HepG2 (cell line): ENCODE results near the gene LAMB2. TPM values are rescaled to one million over a fixed set of nuclear protein-coding genes. Genes with fewer than 3 reads are reported as not detected.

Experiments used
- ATF3 ChIP-seq: sonication (generic); formaldehyde crosslinking; IDR thresholded peaks from 2 replicates; pipeline ENCODE4 v1.4.0; 2020; ENCODE audit warnings: missing genetic modification reagents
- ELF3 ChIP-seq: IDR thresholded peaks from 2 replicates; pipeline ENCODE4 v1.6.1; 2016; ENCODE audit warnings: missing genetic modification reagents, missing compliant biosample characterization
- FOSL2 ChIP-seq: sonication (generic); formaldehyde crosslinking; IDR thresholded peaks from 2 replicates; pipeline ENCODE4 v1.4.0; 2020; ENCODE audit warnings: missing genetic modification reagents
- FOXK1 ChIP-seq: sonication (generic); formaldehyde crosslinking; IDR thresholded peaks from 2 replicates; pipeline ENCODE4 v1.4.0; 2020; ENCODE audit warnings: low read depth, missing genetic modification reagents, borderline replicate concordance
- HDAC6 ChIP-seq: fragments of 200-600 bp; sonication (generic); IDR thresholded peaks from 2 replicates; pipeline ENCODE4 v1.7.0; 2017; ENCODE audit warnings: mild to moderate bottlenecking, antibody characterized with exemption, low read length, low read depth
- KDM5B ChIP-seq: sonication (generic); formaldehyde crosslinking; IDR thresholded peaks from 2 replicates; pipeline ENCODE4 v1.4.0; 2020; ENCODE audit warnings: missing genetic modification reagents, mild to moderate bottlenecking, borderline replicate concordance
- MATR3 ChIP-seq: sonication (generic); formaldehyde crosslinking; IDR thresholded peaks from 2 replicates; pipeline ENCODE4 v1.4.0; 2020; ENCODE audit warnings: missing genetic modification reagents
- MLLT10 ChIP-seq: sonication (generic); formaldehyde crosslinking; IDR thresholded peaks from 2 replicates; pipeline ENCODE4 v1.4.0; 2020; ENCODE audit warnings: missing genetic modification reagents
- NFATC3 ChIP-seq: sonication (generic); formaldehyde crosslinking; IDR thresholded peaks from 2 replicates; pipeline ENCODE4 v1.5.1; 2020; ENCODE audit warnings: mild to moderate bottlenecking, missing genetic modification reagents
- PAWR ChIP-seq: sonication (generic); formaldehyde crosslinking; IDR thresholded peaks from 2 replicates; pipeline ENCODE4 v1.4.0; 2020; ENCODE audit warnings: missing genetic modification reagents, mild to moderate bottlenecking, borderline replicate concordance
- PRDM10 ChIP-seq: sonication (generic); formaldehyde crosslinking; IDR thresholded peaks from 2 replicates; pipeline ENCODE4 v1.4.0; 2020; ENCODE audit warnings: low read depth, missing genetic modification reagents
- RAD51 ChIP-seq: fragments of 450-650 bp; IDR thresholded peaks from 2 replicates; pipeline ENCODE4 v1.6.1; 2016; ENCODE audit warnings: borderline replicate concordance
- SALL2 ChIP-seq: sonication (generic); formaldehyde crosslinking; IDR thresholded peaks from 2 replicates; pipeline ENCODE4 v1.8.1; 2023; ENCODE audit warnings: mild to moderate bottlenecking, missing genetic modification reagents, inconsistent platforms
- SUZ12 ChIP-seq: fragments of 150-350 bp; IDR thresholded peaks from 2 replicates; pipeline ENCODE4 v1.6.1; 2014; ENCODE audit warnings: low read depth, low read length
- TCF7 ChIP-seq: sonication (generic); IDR thresholded peaks from 2 replicates; pipeline ENCODE4 v1.6.1; 2016; ENCODE audit warnings: antibody characterized with exemption, low read depth
- TFDP2 ChIP-seq: sonication (generic); formaldehyde crosslinking; IDR thresholded peaks from 2 replicates; pipeline ENCODE4 v1.4.0; 2020; ENCODE audit warnings: missing genetic modification reagents
- ZBTB7B ChIP-seq: sonication (generic); formaldehyde crosslinking; IDR thresholded peaks from 2 replicates; pipeline ENCODE4 v1.4.0; 2020; ENCODE audit warnings: missing genetic modification reagents
- ZNF20 ChIP-seq: sonication (generic); formaldehyde crosslinking; IDR thresholded peaks from 2 replicates; pipeline ENCODE4 v1.4.0; 2020; ENCODE audit warnings: mild to moderate bottlenecking, moderate library complexity, missing genetic modification reagents
- ZNF350 ChIP-seq: sonication (generic); formaldehyde crosslinking; IDR thresholded peaks from 2 replicates; pipeline ENCODE4 v1.4.0; 2020; ENCODE audit warnings: mild to moderate bottlenecking, low read depth, missing genetic modification reagents, borderline replicate concordance
- ZNF749 ChIP-seq: sonication (generic); formaldehyde crosslinking; IDR thresholded peaks from 2 replicates; pipeline ENCODE4 v1.8.0; 2022; ENCODE audit warnings: mild to moderate bottlenecking, missing genetic modification reagents, moderate library complexity, borderline replicate concordance
- ZSCAN5A ChIP-seq: sonication (generic); formaldehyde crosslinking; IDR thresholded peaks from 2 replicates; pipeline ENCODE4 v1.8.0; 2022; ENCODE audit warnings: mild to moderate bottlenecking, missing genetic modification reagents, borderline replicate concordance
- polyA plus RNA-seq, 8 experiments: library from polyadenylated mRNA; depleted of rRNA in 3 of 8; stranded (reverse) in 7 of 8; unstranded in 1 of 8; fragments of >200 nt; fragmentation: Illumina TruSeq in 4 of 8; extraction: Trizol in 4 of 8; gene quantifications; 2 replicates each; pipeline versions ENCODE4 v1.2.1 to v1.2.3, GENCODE V29; 2011 to 2016; ENCODE audit warnings: low read depth in 4 of 8, missing spikeins in 1 of 8, mixed read lengths in 1 of 8; ENCODE audit not compliant: insufficient read depth in 1 of 8
- total RNA-seq, 5 experiments: library from RNA; depleted of rRNA; stranded (reverse); fragments of >200 nt; fragmentation: Illumina TruSeq; extraction: Trizol; gene quantifications; 2 replicates each; pipeline ENCODE4 v1.2.3, GENCODE V29; 2016; ENCODE audit warnings: low read depth in 1 of 5

The LAMB2 gene
- total and polyA plus RNA-seq, 2 of the 13 experiments (the other 11 are each of a cell fraction or from before 2014, with no cell fraction given) = 208 to 443 TPM

- TF ChIP-seq SALL2 (CRISPR knock-in tag) (peak; percentile 33), HDAC6 (no peak), PRDM10 (CRISPR knock-in tag) (0 out of 2 replicates have a peak, but pooled peaks have one; percentile 50), SUZ12 (no peak), KDM5B (CRISPR knock-in tag) (0 out of 2 replicates have a peak, but pooled peaks have one; percentile 62), PAWR (0 out of 2 replicates have a peak, but pooled peaks have one; percentile 31), TFDP2 (CRISPR knock-in tag) (peak; percentile 52), TCF7 (no peak), FOXK1 (CRISPR knock-in tag) (peak; percentile 94; the same call in 1 of the 2 replicates), ATF3 (CRISPR knock-in tag) (no peak), RAD51 (no peak), ZBTB7B (CRISPR knock-in tag) (no peak), ELF3 (CRISPR knock-in tag) (peak; percentile 8; the same call in 1 of the 2 replicates), MLLT10 (CRISPR knock-in tag) (no peak), ZNF749 (CRISPR knock-in tag) (peak; percentile 81; the same call in 1 of the 2 replicates), FOSL2 (no peak; the same call in 1 of the 2 replicates), ZNF350 (CRISPR knock-in tag) (peak; percentile 87; the same call in 1 of the 2 replicates), MATR3 (no peak), NFATC3 (peak; percentile 68; the same call in 1 of the 2 replicates), ZNF20 (no peak), ZSCAN5A (peak; percentile 71; the same call in 1 of the 2 replicates)
Measured at GRCh38 chr3:49093853-49094767, 38.7 kb downstream of the LAMB2 start, which contains the start of gene QRICH1 (continued).
